ENCODE results near the gene WBP2. TPM values are rescaled to one million over a fixed set of nuclear protein-coding genes. Genes with fewer than 3 reads are reported as not detected.

Gene WBP2
- total RNA-seq, 2 donors from 2014 or later: 74.3 to 82.7 TPM

GRCh38 chr17:75826561-75827307, 28.4 kb downstream of the WBP2 start:
- peaks cover 21% of the 10 kb centered on the region for H3K36me3 ChIP-seq (ENCODE audit: control insufficient read depth, insufficient read depth, low read length)
- Mint-ChIP-seq H3K27me3 (ENCODE audit: insufficient read depth) (no peaks in the 10 kb centered on the region), H3K4me1 (peaks cover 5% of the 10 kb centered on the region), H3K27ac (peak overlapping the region; percentile 66), H3K9me3 (no peaks in the 10 kb centered on the region), H3K36me3 (ENCODE audit: low read depth) (peaks cover 11% of the 10 kb centered on the region), H3K4me3 (no peak overlapping the region)
- no peaks in the 10 kb centered on the region for H3K9me3 ChIP-seq (ENCODE audit: control insufficient read depth, low read length)
- no peak for DNase-seq
- H3K27me3 ChIP-seq (ENCODE audit: control insufficient read depth, insufficient read depth, low read length, poor library complexity, severe bottlenecking): no peaks in the 10 kb centered on the region
- no peak for TF ChIP-seq CTCF (conservative IDR thresholded peaks at IDR 0.05)
- peak overlapping the region; percentile 66 for H3K27ac ChIP-seq (ENCODE audit: low read depth, low read length)
- no peak overlapping the region for H3K9ac ChIP-seq (ENCODE audit: extremely low read depth, low read length, poor library complexity, severe bottlenecking)
- no peak overlapping the region for H3K4me3 ChIP-seq (ENCODE audit: low read length)
- WGBS, 2 experiments (ENCODE audit: insufficient coverage in 1 of 2, insufficient read length in 1 of 2): 93 to 100% methylated on average over 6 to 14 of the region's 14 CpGs
- H3K4me1 ChIP-seq (ENCODE audit: control insufficient read depth, insufficient read depth, low read length): no peaks in the 10 kb centered on the region

- no peaks in the 10 kb centered on the region for H3K9me3 ChIP-seq (ENCODE audit: control insufficient read depth, low read length)
- peaks cover 30% of the 10 kb centered on the region for H3K36me3 ChIP-seq (ENCODE audit: control insufficient read depth, insufficient read depth, low read length)
- Mint-ChIP-seq H3K36me3 (ENCODE audit: low read depth) (peaks cover 17% of the 10 kb centered on the region), H3K27me3 (ENCODE audit: insufficient read depth) (no peaks in the 10 kb centered on the region), H3K4me3 (no peak overlapping the region), H3K9me3 (no peaks in the 10 kb centered on the region), H3K4me1 (peaks cover 5% of the 10 kb centered on the region), H3K27ac (no peak overlapping the region)
- H3K4me1 ChIP-seq (ENCODE audit: control insufficient read depth, insufficient read depth, low read length): no peaks in the 10 kb centered on the region
- no peak overlapping the region for H3K4me3 ChIP-seq (ENCODE audit: low read length)
- H3K27me3 ChIP-seq (ENCODE audit: control insufficient read depth, insufficient read depth, low read length, poor library complexity, severe bottlenecking): no peaks in the 10 kb centered on the region
- TF ChIP-seq CTCF (conservative IDR thresholded peaks at IDR 0.05): no peak
- 91 to 96% methylated on average over 9 to 12 of the region's 12 CpGs for WGBS, 2 experiments (ENCODE audit: insufficient coverage in 1 of 2, insufficient read length in 1 of 2)
- no peak overlapping the region for H3K9ac ChIP-seq (ENCODE audit: extremely low read depth, low read length, poor library complexity, severe bottlenecking)
- no peak for DNase-seq
- no peak overlapping the region for H3K27ac ChIP-seq (ENCODE audit: low read depth, low read length)
These were observed 29.3 kb downstream of the WBP2 start for GRCh38 chr17:75825748-75826370.

- Mint-ChIP-seq H3K9me3 (no peaks in the 10 kb centered on the region), H3K27ac (no peak overlapping the region), H3K4me3 (no peak overlapping the region), H3K27me3 (ENCODE audit: insufficient read depth) (no peaks in the 10 kb centered on the region), H3K4me1 (peaks cover 1% of the 10 kb centered on the region), H3K36me3 (ENCODE audit: low read depth) (peaks cover 24% of the 10 kb centered on the region)
- TF ChIP-seq CTCF (conservative IDR thresholded peaks at IDR 0.05): no peak
- Histone ChIP-seq H3K4me1 (ENCODE audit: control insufficient read depth, insufficient read depth, low read length) (no peaks in the 10 kb centered on the region), H3K27ac (ENCODE audit: low read depth, low read length) (no peak overlapping the region), H3K9ac (ENCODE audit: extremely low read depth, low read length, poor library complexity, severe bottlenecking) (no peak overlapping the region), H3K9me3 (ENCODE audit: control insufficient read depth, low read length) (no peaks in the 10 kb centered on the region), H3K36me3 (ENCODE audit: control insufficient read depth, insufficient read depth, low read length) (peaks cover 35% of the 10 kb centered on the region), H3K4me3 (ENCODE audit: low read length) (no peak overlapping the region), H3K27me3 (ENCODE audit: control insufficient read depth, insufficient read depth, low read length, poor library complexity, severe bottlenecking) (no peaks in the 10 kb centered on the region)
- 91 to 92% methylated on average over 2 to 13 of the region's 13 CpGs for WGBS, 2 experiments (ENCODE audit: insufficient coverage in 1 of 2, insufficient read length in 1 of 2)
- DNase-seq: no peak
These were observed 30.0 kb downstream of the WBP2 start for GRCh38 chr17:75825149-75825552.
